H9 (cell line): ENCODE measurements around the gene INPP5B. TPM values are rescaled to one million over a fixed set of nuclear protein-coding genes. Genes with fewer than 3 reads are reported as not detected.

Source experiments
- DNase-seq: peaks from one replicate; pipeline ENCODE4 v3.0.0-alpha.2; 2017
- H2AFZ ChIP-seq: one replicate; pipeline ENCODE4 v1.6.1; 2013; ENCODE audit warnings: mild to moderate bottlenecking, low read length, control low read depth, moderate library complexity
- H2AK5ac ChIP-seq: 2 replicates; pipeline ENCODE4 v1.6.1; 2013; ENCODE audit warnings: low read length, control low read depth, mixed read lengths; ENCODE audit not compliant: insufficient read length
- H2BK120ac ChIP-seq: one replicate; pipeline ENCODE4 v1.6.1; 2013; ENCODE audit warnings: low read depth, mild to moderate bottlenecking, low read length, control low read depth, inconsistent platforms; ENCODE audit not compliant: poor library complexity, severe bottlenecking
- H2BK12ac ChIP-seq: 2 replicates; pipeline ENCODE4 v1.6.1; 2013; ENCODE audit warnings: low read length, control low read depth, mixed read lengths, low read depth; ENCODE audit not compliant: insufficient read length
- H2BK15ac ChIP-seq: 2 replicates; pipeline ENCODE4 v1.6.1; 2013; ENCODE audit warnings: low read depth, low read length, control low read depth
- H2BK20ac ChIP-seq: one replicate; pipeline ENCODE4 v1.6.1; 2013; ENCODE audit warnings: low read depth, mild to moderate bottlenecking, low read length, control low read depth, inconsistent platforms; ENCODE audit not compliant: poor library complexity, severe bottlenecking
- H2BK5ac ChIP-seq: 2 replicates; pipeline ENCODE4 v1.6.1; 2013; ENCODE audit warnings: low read length, control low read depth, mixed read lengths; ENCODE audit not compliant: insufficient read length
- H3K14ac ChIP-seq: 2 replicates; pipeline ENCODE4 v1.6.1; 2013; ENCODE audit warnings: low read length, control low read depth; ENCODE audit not compliant: insufficient read depth
- H3K18ac ChIP-seq: 2 replicates; pipeline ENCODE4 v1.6.1; 2013; ENCODE audit warnings: low read depth, mild to moderate bottlenecking, mixed read lengths, low read length, control low read depth; ENCODE audit not compliant: insufficient read length
- H3K23ac ChIP-seq: 2 replicates; pipeline ENCODE4 v1.6.1; 2013; ENCODE audit warnings: low read length, control low read depth, mixed read lengths, low read depth; ENCODE audit not compliant: insufficient read length
- H3K23me2 ChIP-seq: 2 replicates; pipeline ENCODE4 v1.6.1; 2013; ENCODE audit warnings: low read depth, mild to moderate bottlenecking, mixed read lengths, low read length, control low read depth; ENCODE audit not compliant: insufficient read length, poor library complexity, severe bottlenecking
- H3K27ac ChIP-seq: 2 replicates; pipeline ENCODE4 v1.5.1; 2013; ENCODE audit warnings: low read length, control low read depth, mixed read lengths, low read depth; ENCODE audit not compliant: insufficient read length
- H3K27me3 ChIP-seq: 2 replicates; pipeline ENCODE4 v1.6.1; 2013; ENCODE audit warnings: low read length, control low read depth, inconsistent platforms; ENCODE audit not compliant: insufficient read depth
- H3K4ac ChIP-seq: 2 replicates; pipeline ENCODE4 v1.6.1; 2013; ENCODE audit warnings: low read depth, mild to moderate bottlenecking, control low read depth, inconsistent platforms, low read length, moderate library complexity
- H3K4me1 ChIP-seq: 2 replicates; pipeline ENCODE4 v1.6.1; 2013; ENCODE audit warnings: low read length, control low read depth, inconsistent platforms; ENCODE audit not compliant: insufficient read depth
- H3K4me2 ChIP-seq: 2 replicates; pipeline ENCODE4 v1.6.1; 2013; ENCODE audit warnings: low read length, control low read depth, mixed read lengths; ENCODE audit not compliant: insufficient read length, insufficient read depth
- H3K56ac ChIP-seq: 2 replicates; pipeline ENCODE4 v1.6.1; 2013; ENCODE audit warnings: low read depth, mild to moderate bottlenecking, mixed read lengths, low read length, control low read depth; ENCODE audit not compliant: insufficient read length
- H3K79me1 ChIP-seq: 2 replicates; pipeline ENCODE4 v1.6.1; 2013; ENCODE audit warnings: low read depth, mild to moderate bottlenecking, moderate library complexity, low read length, control low read depth, inconsistent platforms; ENCODE audit not compliant: insufficient read depth, poor library complexity, severe bottlenecking
- H3K79me2 ChIP-seq: 2 replicates; pipeline ENCODE4 v1.6.1; 2013; ENCODE audit warnings: low read length, control low read depth, inconsistent platforms; ENCODE audit not compliant: insufficient read depth
- H3K9ac ChIP-seq: 2 replicates; pipeline ENCODE4 v1.6.1; 2013; ENCODE audit warnings: low read length, control low read depth, mixed read lengths; ENCODE audit not compliant: insufficient read length; ENCODE audit errors: extremely low read depth
- H3K9me3 ChIP-seq: one replicate; pipeline ENCODE4 v1.6.1; 2013; ENCODE audit warnings: low read depth, low read length, inconsistent platforms; ENCODE audit not compliant: control insufficient read depth
- H3T11ph ChIP-seq: one replicate; pipeline ENCODE4 v1.6.1; 2013; ENCODE audit warnings: mild to moderate bottlenecking, low read length, control low read depth, inconsistent platforms
- H4K20me1 ChIP-seq: one replicate; pipeline ENCODE4 v1.6.1; 2013; ENCODE audit not compliant: control insufficient read depth, insufficient read length, insufficient read depth
- H4K5ac ChIP-seq: 2 replicates; pipeline ENCODE4 v1.6.1; 2013; ENCODE audit warnings: low read depth, mild to moderate bottlenecking, mixed read lengths, low read length, control low read depth; ENCODE audit not compliant: insufficient read length
- H4K8ac ChIP-seq: replicated peaks from 2 replicates; pipeline ENCODE4 v1.6.1; 2013; ENCODE audit warnings: low read length, control low read depth, mixed read lengths, low read depth; ENCODE audit not compliant: insufficient read length
- H4K91ac ChIP-seq: 2 replicates; pipeline ENCODE4 v1.6.1; 2013; ENCODE audit warnings: low read depth, mild to moderate bottlenecking, moderate library complexity, mixed read lengths, low read length, control low read depth; ENCODE audit not compliant: insufficient read length
- H3K27ac Mint-ChIP-seq, 3 experiments: 2 replicates in 2 of 3; 3 replicates in 1 of 3; pipeline ENCODE4 v1.8.0; 2020 to 2021; ENCODE audit warnings: mixed read lengths in 3 of 3, mild to moderate bottlenecking in 1 of 3, moderate library complexity in 1 of 3
- H3K27me3 Mint-ChIP-seq: 2 replicates; pipeline ENCODE4 v1.8.0; 2021; ENCODE audit warnings: low read depth, mild to moderate bottlenecking, moderate library complexity, mixed read lengths
- H3K36me3 Mint-ChIP-seq, 3 experiments: 2 replicates in 2 of 3; 3 replicates in 1 of 3; pipeline ENCODE4 v1.8.0; 2020 to 2021; ENCODE audit warnings: low read depth in 3 of 3, mixed read lengths in 3 of 3; ENCODE audit not compliant: insufficient read depth in 1 of 3
- H3K4me1 Mint-ChIP-seq, 2 experiments: 2 replicates each; pipeline ENCODE4 v1.8.0; 2020; ENCODE audit warnings: mixed read lengths in 2 of 2
- H3K4me3 Mint-ChIP-seq, 2 experiments: 2 replicates in 1 of 2; 3 replicates in 1 of 2; pipeline ENCODE4 v1.8.0; 2020 to 2021; ENCODE audit warnings: mild to moderate bottlenecking in 2 of 2, mixed read lengths in 2 of 2, moderate library complexity in 1 of 2
- H3K9me3 Mint-ChIP-seq, 2 experiments: 2 replicates in 1 of 2; 3 replicates in 1 of 2; pipeline ENCODE4 v1.8.0; 2020; ENCODE audit warnings: mild to moderate bottlenecking in 2 of 2, mixed read lengths in 2 of 2, moderate library complexity in 1 of 2
- WGBS: extraction: QIAGEN DNeasy Blood & Tissue Kit; methylation state at CpG from one replicate; pipeline ENCODE4 v1.1.7; 2013; ENCODE audit warnings: missing lambda C conversion rate, low lambda C conversion rate, mixed read lengths; ENCODE audit not compliant: insufficient read length; ENCODE audit errors: extremely low coverage; 5-methylcytosine and 5-hydroxymethylcytosine counted together
- total RNA-seq: library from RNA; stranded (reverse); gene quantifications from 2 replicates; pipeline ENCODE4 v1.2.1, GENCODE V29; 2021
- TF ChIP-seq, protein P1 (sequence below): fragments of 200-600 bp; sonication (generic); conservative IDR thresholded peaks from 3 replicates; pipeline ENCODE4 v1.8.0; 2021; ENCODE audit warnings: antibody characterized with exemption, mild to moderate bottlenecking

Gene INPP5B
- total RNA-seq, 1 experiment from 2014 or later = 28.2 TPM

DNA sequence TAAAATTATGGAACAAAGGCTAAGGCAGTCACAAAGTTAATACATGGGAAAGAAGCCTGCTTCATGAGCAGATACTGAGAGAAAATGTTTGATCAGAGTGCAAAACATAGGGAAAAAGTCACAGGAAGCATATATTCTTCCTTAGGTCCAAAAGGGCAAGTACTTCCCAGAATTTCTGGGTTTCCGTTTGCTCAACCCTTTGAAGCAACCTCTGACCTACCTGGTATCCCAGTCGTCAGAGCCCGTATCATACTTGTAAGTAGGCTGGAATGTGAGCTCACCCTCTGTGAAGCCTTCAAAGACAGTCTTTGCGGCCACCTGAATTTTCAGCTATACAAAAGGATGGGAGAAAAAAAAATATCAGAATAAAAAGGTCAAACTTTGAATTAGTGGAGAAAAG, 67.0 kb downstream of the INPP5B start:
- H3K9me3 ChIP-seq = no peaks in the 10 kb centered on the region
- H3K9ac ChIP-seq = no peak overlapping the region
- H3T11ph ChIP-seq = no peak overlapping the region
- no peak overlapping the region for H2BK20ac ChIP-seq
- H2BK15ac ChIP-seq = no peak overlapping the region
- H4K8ac ChIP-seq = no peak overlapping the region
- no peak overlapping the region for H3K18ac ChIP-seq
- H3K4me3 Mint-ChIP-seq = no peak overlapping the region
- H3K27ac Mint-ChIP-seq = no peak overlapping the region
- no peaks in the 10 kb centered on the region for H3K79me2 ChIP-seq
- no peak overlapping the region for H2BK12ac ChIP-seq
- H3K9me3 Mint-ChIP-seq = no peaks in the 10 kb centered on the region
- H3K4me1 Mint-ChIP-seq = no peaks in the 10 kb centered on the region
- no peak overlapping the region for H3K14ac ChIP-seq
- DNase-seq = no peak
- WGBS = no CpG with 5 or more reads among the region's 4 CpGs
- no peak overlapping the region for H3K56ac ChIP-seq
- H3K4me1 ChIP-seq = no peaks in the 10 kb centered on the region
- H3K4ac ChIP-seq = no peak overlapping the region
- no peak overlapping the region for H2AK5ac ChIP-seq
- no peak overlapping the region for H2BK120ac ChIP-seq
- no peak overlapping the region for H2AFZ ChIP-seq
- no peak overlapping the region for H4K5ac ChIP-seq
- no peaks in the 10 kb centered on the region for H4K20me1 ChIP-seq
- TF ChIP-seq, protein P1, sequence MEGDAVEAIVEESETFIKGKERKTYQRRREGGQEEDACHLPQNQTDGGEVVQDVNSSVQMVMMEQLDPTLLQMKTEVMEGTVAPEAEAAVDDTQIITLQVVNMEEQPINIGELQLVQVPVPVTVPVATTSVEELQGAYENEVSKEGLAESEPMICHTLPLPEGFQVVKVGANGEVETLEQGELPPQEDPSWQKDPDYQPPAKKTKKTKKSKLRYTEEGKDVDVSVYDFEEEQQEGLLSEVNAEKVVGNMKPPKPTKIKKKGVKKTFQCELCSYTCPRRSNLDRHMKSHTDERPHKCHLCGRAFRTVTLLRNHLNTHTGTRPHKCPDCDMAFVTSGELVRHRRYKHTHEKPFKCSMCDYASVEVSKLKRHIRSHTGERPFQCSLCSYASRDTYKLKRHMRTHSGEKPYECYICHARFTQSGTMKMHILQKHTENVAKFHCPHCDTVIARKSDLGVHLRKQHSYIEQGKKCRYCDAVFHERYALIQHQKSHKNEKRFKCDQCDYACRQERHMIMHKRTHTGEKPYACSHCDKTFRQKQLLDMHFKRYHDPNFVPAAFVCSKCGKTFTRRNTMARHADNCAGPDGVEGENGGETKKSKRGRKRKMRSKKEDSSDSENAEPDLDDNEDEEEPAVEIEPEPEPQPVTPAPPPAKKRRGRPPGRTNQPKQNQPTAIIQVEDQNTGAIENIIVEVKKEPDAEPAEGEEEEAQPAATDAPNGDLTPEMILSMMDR = no peak
- no peak overlapping the region for H3K23ac ChIP-seq
- no peak overlapping the region for H3K4me2 ChIP-seq
- H3K23me2 ChIP-seq = no peaks in the 10 kb centered on the region
- no peaks in the 10 kb centered on the region for H3K27me3 ChIP-seq
- H2BK5ac ChIP-seq = no peak overlapping the region
- peaks cover 13 to 67% (median 44%) of the 10 kb centered on the region in 3 experiments; a peak in 6 of 7 replicates for H3K36me3 Mint-ChIP-seq
- no peak overlapping the region for H3K27ac ChIP-seq
- no peaks in the 10 kb centered on the region for H3K27me3 Mint-ChIP-seq
- H3K79me1 ChIP-seq = no peaks in the 10 kb centered on the region
- H4K91ac ChIP-seq = no peak overlapping the region
